HG03159 (cell line): ENCODE data around the gene CELF4.
A peak's percentile ranks its signal among the peaks of the same experiment; 100 is the strongest.

Source experiments
- ATAC-seq: cut with Tn5 transposase; IDR thresholded peaks from one replicate; pipeline ENCODE4 v1.9.1; 2021; ENCODE audit warnings: mild to moderate bottlenecking, moderate library complexity; ENCODE audit not compliant: unreplicated experiment

The CELF4 gene

GRCh38 chr18:37270038-37270665, 295.4 kb downstream of the CELF4 start:
- ATAC-seq: no peak

- ATAC-seq: peak; percentile 54
Observed at GRCh38 chr18:37266290-37266689, 299.3 kb downstream of the CELF4 start.

- ATAC-seq: no peak
Observed at GRCh38 chr18:37265382-37265781, 300.2 kb downstream of the CELF4 start.

DNA sequence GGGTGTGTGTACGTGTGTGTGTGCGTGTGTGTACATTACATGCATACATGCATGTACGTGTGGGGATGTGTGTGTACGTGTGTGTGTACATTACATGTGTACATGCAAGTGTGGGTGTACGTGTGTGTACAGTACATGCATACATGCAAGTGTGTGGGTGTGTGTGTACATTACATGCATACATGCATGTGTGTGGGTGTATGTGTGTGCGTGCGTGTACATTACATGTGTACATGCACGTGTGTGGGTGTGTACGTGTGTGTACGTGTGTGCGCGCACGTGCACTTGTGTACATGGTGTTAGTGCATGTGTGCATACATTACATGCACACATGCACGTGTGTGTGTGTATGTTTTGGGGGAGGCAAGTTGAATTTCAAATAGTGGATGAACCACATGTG, 300.6 kb downstream of the CELF4 start:
- ATAC-seq: no peak

DNA sequence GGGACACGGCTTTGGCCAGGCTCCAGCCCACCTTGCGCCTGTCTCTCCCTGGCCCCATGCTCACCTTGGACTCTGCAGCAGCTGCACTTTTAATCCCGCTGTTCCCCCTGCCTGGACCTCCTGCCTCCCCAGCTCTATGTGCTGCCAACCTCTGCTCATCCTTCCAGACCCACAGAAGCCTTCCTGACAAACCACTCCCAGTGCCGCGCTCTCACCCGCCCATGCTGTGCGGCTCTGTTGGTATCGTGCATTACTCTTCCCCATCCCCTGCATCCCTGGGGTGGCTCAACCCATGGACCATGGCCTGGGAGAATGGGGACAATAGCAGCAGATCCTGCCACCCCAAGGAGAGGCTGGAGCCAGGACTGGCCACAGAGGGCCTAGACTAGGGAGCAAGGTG, 303.6 kb downstream of the CELF4 start:
- no peak for ATAC-seq

GRCh38 chr18:37261246-37261840, 304.3 kb downstream of the CELF4 start:
- no peak for ATAC-seq

DNA sequence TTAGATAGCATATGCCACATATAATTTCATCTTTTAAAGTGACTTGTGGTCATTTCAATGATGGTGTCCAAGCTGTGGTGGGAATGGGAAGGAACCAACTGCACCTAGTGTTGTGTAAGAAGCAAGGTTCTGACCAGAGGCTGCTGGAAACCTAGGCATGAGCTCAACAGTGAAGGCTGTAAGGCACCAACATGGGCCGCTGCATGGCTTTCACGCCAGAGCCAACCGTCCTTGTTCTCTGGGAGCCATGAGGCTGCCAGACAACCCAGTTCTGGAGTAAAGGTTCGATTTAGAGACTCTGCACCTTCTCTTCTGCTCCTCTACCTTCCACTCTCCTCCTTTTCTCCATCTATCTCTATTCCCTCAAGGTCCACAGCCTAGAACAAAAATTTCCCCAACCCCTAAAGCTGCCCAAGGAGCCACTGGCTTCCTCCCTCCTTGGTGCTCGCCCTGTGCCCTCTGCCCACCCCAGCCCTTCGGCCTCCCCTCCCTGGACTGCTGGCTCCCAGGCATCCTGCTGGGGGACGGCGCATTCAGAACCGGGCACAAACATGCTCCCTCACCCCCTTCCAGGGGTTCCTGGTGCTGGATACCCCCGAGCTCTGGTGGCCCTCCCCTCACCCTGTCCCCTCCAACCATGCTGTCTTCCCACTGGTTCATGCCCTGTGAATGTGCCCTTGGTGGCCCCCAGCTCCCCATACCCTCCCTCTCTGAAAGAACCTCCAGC, 305.1 kb downstream of the CELF4 start:
- ATAC-seq: no peak

DNA sequence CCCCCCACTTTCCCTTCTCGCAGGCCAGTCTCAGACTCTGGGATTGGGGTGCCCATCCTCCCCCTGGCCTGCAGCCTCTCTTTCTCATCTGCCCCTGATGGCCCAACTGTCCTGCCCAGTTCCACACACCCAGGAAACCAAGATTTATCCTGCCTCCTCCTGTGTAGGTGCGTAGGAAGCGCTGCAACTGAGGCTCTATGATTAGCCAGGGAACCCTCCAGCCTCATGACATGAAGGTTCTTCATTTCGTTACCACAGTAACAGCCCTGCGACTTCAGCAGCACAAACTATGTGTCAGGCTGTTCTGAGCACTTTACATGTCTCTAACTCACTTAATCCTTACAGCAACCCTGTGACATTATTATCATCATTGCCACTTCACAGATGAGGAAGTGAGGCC, 305.9 kb downstream of the CELF4 start:
- ATAC-seq: no peak

DNA sequence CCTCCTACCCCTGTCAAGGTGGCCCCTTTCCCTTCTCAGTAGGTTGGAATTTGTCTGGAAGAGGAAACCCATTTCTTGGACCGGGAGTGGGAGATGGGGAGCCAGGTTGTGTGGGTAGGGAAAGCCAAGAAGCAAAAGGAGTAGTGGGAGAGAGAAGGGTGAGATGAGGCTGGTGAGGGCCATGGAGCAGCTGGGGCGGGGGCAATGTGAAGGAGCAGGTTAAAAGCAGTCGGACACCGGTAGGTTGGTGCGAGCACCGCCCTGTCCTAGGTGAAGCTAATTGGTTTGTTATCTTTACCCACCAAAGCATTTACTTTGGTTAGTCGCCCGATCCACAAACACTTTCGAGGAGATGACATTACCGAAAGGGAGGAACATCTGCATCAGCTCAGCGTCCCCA, 306.8 kb downstream of the CELF4 start:
- no peak for ATAC-seq

GRCh38 chr18:37258131-37258530, 307.5 kb downstream of the CELF4 start:
- ATAC-seq: no peak

DNA sequence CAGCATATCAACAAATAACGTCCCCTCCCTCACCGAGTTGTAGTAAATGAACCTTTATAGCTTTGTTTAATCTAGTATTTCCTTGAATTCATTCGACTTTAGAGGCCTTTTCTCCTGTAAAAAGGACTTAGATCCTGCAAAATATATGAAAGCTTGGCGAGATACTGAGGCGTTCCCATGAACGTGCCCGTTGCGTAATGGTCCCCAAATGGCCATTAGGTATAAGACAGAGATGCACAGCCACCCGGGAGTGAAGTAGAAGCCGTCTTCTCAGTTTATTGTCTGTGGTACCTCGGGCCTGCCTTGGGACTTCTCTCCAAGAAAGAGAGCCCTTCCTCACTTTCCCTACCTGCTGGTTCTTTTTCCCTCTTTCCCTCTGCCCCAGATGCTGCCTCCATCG, 310.6 kb downstream of the CELF4 start:
- ATAC-seq: no peak

- ATAC-seq: no peak
Observed at GRCh38 chr18:37254236-37254754, 311.3 kb downstream of the CELF4 start.

DNA sequence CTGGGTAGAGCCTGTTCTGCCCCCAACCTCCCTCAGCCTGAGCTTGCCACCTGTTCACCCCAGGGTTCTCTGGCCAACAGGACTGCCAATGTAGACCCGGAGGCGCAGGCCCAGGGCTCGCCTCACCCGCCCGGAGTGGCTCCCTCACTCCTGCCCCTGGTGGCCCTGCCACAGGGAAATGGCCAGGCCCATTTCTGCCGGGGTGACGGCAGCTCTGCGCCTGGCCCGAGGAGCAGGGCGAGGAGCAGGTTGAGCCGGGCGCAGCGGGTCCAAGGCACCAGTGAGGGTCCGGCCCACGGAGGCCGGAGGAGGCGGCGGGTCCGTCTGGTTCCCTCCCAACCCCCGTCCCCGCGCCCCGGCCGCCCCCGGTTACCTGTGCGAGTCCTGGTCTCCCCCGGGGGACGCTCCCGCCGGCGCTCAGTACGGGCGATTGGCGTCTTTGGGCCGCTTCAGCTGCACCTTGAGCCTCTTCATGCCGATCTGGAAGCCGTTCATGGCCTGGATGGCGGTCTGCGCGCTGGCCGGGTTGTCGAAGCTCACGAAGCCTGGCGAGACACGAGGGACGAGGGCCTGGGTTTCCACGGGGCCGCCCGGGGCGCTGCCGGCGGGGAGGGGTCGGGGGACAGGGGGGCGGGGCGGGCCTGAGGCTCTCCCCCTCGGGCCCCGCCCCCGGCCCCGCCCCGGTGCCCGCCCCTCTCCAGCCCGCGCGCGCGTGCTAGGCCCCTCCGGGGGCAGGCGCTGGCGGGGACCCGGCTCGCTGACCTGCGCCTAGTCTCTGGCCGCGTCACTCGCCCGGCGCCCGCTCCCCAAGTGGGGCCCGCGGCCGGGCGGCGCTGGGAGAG, 312.0 kb downstream of the CELF4 start:
- no peak for ATAC-seq

DNA sequence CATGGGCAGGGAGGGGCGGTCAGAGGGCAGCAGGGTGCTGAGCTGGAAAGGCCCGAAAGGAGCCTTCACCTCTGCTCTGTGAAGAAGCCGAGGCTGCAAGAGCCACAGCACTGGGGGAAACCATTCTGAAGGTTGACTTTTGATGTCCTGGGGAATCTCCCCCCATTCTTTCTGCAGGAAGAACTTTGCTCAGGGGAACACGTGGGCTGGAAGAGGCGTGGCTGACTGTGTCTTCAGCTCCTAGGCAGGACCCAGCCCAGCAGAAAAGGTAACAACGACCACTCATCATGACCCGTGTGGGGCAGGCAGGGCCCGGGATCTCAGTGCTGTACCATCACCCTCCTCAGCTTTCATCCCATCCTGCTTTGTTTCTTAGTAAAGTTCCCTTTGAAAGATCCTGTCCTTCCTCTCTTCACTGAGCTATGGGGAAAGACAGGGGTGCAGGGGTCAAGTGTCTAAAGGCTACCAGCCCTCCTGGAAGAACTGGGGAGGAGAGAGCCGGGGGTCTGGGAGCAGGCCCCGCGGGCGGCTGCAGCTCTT, 312.7 kb downstream of the CELF4 start:
- ATAC-seq: no peak

- no peak for ATAC-seq
Observed at GRCh38 chr18:37252342-37252741, 313.3 kb downstream of the CELF4 start.

DNA sequence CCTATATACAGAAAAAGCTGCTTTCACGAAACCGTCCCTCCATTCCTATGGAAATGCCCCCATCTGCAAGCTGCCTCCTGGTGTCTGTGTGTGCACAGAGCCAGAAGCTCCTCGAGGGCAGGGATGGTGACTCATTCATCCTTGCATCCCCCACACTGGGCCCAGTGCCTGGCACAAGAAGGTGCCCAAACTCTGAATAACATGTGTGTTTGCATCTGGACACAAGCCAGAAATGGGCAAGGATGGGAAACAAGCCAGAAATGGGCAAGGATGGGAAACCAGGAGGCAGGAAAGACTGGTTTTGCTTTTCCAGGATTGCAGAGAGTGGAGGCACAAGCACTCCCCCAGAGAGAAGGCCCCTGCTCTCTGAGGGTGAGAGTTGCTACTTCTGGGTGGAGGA, 313.9 kb downstream of the CELF4 start:
- ATAC-seq: no peak

- ATAC-seq: no peak
Observed at GRCh38 chr18:37249895-37250618, 315.5 kb downstream of the CELF4 start.

DNA sequence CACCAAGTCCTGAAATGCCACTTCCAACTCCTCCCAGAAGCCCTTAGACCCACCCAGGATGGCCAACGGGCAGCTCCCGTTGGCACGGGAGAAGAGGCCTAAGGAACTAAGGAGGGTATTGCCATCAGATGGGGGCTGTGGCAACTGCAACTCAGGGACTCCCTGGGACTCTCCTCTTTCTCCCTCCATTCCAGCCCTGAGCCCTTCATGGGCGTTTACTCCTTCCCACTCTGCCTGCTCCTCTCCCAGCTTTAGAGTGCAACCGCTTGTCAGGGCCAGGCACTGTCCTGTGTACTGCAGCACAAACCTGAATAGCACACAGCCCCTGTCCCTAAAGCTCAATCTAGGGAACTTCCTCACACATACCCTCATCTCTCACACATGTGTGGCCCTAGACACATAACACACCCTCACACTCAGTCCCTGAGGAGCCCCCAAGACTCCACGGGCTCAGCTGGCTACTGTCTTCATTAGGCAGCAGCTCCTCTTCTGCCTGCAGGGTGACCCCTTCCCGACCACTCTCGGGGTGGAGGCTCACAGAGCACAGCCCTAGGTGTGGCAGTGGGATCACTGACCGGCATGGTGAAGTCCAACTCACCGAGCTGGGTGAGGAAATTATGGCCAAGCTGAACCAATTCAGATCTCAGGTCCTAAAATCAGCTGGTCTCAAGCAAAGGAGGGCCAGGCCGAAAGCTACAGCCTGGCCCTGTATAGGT, 316.3 kb downstream of the CELF4 start:
- ATAC-seq: no peak

DNA sequence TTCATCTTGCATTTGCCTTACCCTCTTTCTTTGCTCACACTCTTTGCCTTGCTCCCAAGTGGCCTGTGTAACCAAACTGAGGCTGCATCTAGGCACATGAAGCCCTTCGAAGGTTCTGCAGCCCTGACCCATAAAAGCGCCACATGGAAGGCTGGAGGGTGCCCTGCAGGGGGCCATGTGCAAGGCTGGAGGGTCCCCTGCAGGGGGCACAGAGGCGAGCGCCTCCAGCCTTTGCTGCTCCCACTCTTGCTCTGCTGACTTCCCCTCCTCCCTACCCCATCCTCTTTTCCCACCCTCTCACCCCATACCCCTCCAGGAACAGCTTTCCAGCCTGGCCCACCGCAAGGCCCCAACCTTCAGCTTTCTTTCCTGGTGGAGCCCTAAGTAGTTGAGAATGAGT, 317.3 kb downstream of the CELF4 start:
- ATAC-seq: no peak
